KOPT-K1 (cell line): ENCODE data around the gene FAM20C.

Experiments used
- H3K27ac ChIP-seq: fragments of 200-600 bp; sonication (generic); 2 replicates; pipeline ENCODE4 v1.5.1; 2016; ENCODE audit warnings: antibody characterized with exemption, mild to moderate bottlenecking, low read depth, low read length; ENCODE audit not compliant: poor library complexity, severe bottlenecking
- H3K36me3 ChIP-seq: fragments of 200-600 bp; sonication (generic); 2 replicates; pipeline ENCODE4 v1.5.1; 2017; ENCODE audit warnings: antibody characterized with exemption, mild to moderate bottlenecking, low read length, moderate library complexity; ENCODE audit not compliant: insufficient read depth
- H3K9me3 ChIP-seq: fragments of 200-600 bp; sonication (generic); 2 replicates; pipeline ENCODE4 v1.5.1; 2017; ENCODE audit warnings: antibody characterized with exemption, low read length, mild to moderate bottlenecking; ENCODE audit not compliant: insufficient read depth, poor library complexity, severe bottlenecking

Gene FAM20C

DNA sequence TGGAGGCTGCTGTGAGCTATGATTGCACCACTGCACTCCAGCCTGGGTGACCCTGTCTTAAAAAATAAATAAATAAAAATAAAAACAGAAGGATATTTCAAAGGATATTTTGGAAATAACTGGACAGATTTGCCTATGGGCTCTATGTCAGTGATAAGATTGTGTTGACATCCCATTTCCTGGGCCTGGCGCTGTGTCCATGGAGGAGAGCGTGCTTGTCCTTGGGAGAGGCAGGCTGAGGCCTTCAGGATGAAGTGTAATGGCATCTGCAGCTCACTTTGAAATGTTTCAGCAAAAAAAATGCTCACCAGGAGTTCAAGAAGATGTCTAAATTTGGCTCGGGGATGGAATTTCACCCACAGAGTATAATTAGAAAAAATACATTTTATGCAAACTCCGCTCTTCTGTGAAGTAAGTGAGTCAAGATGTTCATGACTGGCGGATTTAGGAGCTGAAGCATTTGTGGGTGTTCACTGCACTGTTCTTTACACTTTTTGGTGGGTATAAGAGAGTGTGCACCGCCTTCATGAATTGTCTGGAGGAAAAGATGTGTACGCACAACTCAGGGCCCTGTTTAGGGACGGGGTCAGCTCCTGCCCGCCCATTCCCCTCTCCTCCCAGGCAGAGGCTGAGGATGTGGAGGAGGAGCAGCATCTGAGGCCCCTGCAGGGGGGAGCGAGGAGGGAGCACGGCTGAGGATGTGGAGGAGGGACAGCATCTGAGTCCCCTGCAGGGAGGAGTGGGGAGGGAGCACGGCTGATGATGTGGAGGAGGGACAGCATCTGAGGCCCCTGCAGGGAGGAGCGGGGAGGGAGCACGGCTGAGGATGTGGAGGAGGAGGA is 79.1 kb downstream of the FAM20C start:
- no peak overlapping the region for H3K27ac ChIP-seq
- peaks cover 32% of the 10 kb centered on the region for H3K9me3 ChIP-seq
- no peaks in the 10 kb centered on the region for H3K36me3 ChIP-seq

DNA sequence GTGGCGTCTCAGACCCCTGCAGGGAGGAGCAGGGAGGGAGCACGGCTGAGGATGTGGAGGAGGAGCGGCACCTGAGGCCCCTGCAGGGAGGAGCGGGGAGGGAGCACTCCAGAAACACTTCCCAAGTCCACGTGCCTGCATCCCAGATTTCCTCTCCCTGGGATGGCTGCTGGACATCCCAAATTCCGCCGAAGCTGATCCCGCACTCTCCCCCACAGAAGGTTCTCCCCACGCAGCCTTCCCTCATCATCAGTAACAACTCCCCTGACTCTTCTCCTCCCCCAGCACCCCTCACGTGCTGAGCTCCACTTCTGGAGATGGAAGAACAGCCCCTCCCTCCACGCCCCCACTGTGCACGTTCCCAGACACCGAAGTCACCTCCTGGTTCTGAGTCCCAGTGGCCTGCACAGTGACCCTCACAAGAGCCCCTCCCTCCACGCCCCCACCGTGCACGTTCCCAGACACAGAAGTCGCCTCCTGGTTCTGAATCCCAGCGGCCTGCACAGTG is 79.8 kb downstream of the FAM20C start:
- Histone ChIP-seq H3K27ac (no peak overlapping the region), H3K36me3 (no peaks in the 10 kb centered on the region), H3K9me3 (peaks cover 39% of the 10 kb centered on the region)

- Histone ChIP-seq H3K36me3 (no peaks in the 10 kb centered on the region), H3K27ac (no peak overlapping the region), H3K9me3 (peaks cover 44% of the 10 kb centered on the region)
These were observed 80.3 kb downstream of the FAM20C start for GRCh38 chr7:272631-273030.

DNA sequence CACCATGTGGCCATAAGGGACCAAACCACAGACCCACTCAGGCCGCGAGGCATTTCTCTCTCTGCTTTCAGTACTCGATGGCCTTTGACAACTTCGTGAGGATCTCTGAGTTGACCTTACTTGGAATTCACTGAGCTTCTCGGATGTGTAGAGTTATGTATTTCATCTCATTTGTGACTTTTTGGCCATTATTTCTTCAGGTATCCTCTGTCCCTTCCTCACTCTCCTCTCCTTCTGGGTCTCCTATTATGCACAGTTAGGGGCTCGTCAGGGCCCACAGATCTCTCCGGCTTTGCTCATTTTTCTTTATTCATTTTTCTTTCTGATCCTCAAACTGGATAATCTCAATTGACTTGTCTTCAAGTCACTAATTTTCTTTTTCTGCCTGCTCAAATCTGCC is 81.0 kb downstream of the FAM20C start:
- H3K36me3 ChIP-seq: no peaks in the 10 kb centered on the region
- H3K27ac ChIP-seq: no peak overlapping the region
- H3K9me3 ChIP-seq: peaks cover 49% of the 10 kb centered on the region

- H3K27ac ChIP-seq: no peak overlapping the region
- no peaks in the 10 kb centered on the region for H3K36me3 ChIP-seq
- peaks cover 49% of the 10 kb centered on the region for H3K9me3 ChIP-seq
These were observed 81.9 kb downstream of the FAM20C start for GRCh38 chr7:274266-274665.

- no peak overlapping the region for H3K27ac ChIP-seq
- H3K9me3 ChIP-seq: peaks cover 49% of the 10 kb centered on the region
- no peaks in the 10 kb centered on the region for H3K36me3 ChIP-seq
These were observed 84.0 kb downstream of the FAM20C start for GRCh38 chr7:276230-276835.

GRCh38 chr7:277228-277627 is 84.9 kb downstream of the FAM20C start:
- H3K27ac ChIP-seq: no peak overlapping the region

GRCh38 chr7:278081-278480 is 85.7 kb downstream of the FAM20C start:
- H3K9me3 ChIP-seq: peaks cover 48% of the 10 kb centered on the region
- no peak overlapping the region for H3K27ac ChIP-seq

More at GRCh38 chr7:277228-277627, 84.9 kb downstream of the FAM20C start:
- no peaks in the 10 kb centered on the region for H3K36me3 ChIP-seq
- peaks cover 49% of the 10 kb centered on the region for H3K9me3 ChIP-seq

GRCh38 chr7:279821-280220 is 87.5 kb downstream of the FAM20C start:
- no peaks in the 10 kb centered on the region for H3K36me3 ChIP-seq

More at GRCh38 chr7:278081-278480, 85.7 kb downstream of the FAM20C start:
- no peaks in the 10 kb centered on the region for H3K36me3 ChIP-seq

DNA sequence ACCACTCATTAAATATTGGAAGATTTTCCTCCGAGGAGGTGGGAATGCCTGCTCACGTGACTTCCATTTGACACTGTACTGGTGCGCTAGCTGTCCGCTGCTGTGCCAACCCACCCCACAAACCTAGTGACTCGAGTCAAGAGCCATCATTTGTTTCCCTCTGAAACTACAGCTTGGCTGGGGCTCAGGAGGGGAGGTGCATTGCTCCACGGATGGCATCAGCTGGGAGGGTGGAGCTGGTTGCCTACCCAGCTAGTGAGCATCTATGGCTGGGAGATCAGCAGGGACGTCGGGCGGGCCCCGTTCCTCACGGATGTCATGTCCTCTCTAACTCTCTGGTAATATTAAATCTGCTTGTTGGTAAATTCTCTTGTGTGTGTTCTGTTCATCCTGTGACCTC is 88.1 kb downstream of the FAM20C start:
- H3K9me3 ChIP-seq: peaks cover 27% of the 10 kb centered on the region
- H3K36me3 ChIP-seq: no peaks in the 10 kb centered on the region
- H3K27ac ChIP-seq: no peak overlapping the region

More at GRCh38 chr7:279821-280220, 87.5 kb downstream of the FAM20C start:
- H3K9me3 ChIP-seq: peaks cover 33% of the 10 kb centered on the region
- no peak overlapping the region for H3K27ac ChIP-seq

DNA sequence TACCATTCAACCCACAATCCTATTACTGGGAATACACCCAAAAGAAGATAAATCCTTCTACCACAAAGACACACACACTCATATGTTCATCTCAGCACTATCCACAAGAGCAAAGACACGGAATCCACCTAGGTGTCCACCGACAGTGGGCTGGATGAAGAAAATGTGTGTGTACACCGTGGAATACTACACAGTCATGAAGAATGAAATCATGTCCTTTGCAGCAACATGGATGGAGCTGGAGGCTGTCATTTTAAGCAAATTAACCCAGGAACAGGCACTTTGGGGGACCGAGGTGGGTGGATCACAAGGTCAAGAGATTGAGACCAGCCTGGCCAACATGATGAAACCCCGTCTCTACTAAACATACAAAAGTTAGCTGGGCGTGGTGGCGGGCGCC is 89.3 kb downstream of the FAM20C start:
- peaks cover 16% of the 10 kb centered on the region for H3K9me3 ChIP-seq
- H3K36me3 ChIP-seq: no peaks in the 10 kb centered on the region
- H3K27ac ChIP-seq: no peak overlapping the region

DNA sequence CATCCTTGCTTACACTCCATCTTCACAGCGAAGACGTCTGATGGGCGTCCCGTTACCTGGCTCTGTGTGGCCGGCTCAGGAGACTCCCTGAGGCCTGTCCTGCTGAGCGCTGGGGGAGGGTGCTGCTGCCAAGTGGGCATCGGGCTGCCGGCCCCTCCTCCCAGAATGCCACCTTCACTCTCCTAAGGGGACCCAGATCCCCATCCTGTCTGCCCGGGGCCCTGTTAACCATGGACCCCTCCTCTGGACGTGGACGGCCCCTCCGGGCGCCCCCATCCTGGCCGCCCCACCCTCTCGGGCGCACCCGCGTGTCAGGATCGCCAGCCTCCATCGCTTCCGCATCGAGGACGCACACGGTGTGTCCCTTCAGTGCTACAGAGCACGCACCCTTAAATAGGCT is 90.2 kb downstream of the FAM20C start:
- peaks cover 6% of the 10 kb centered on the region for H3K9me3 ChIP-seq
- H3K36me3 ChIP-seq: no peaks in the 10 kb centered on the region
- no peak overlapping the region for H3K27ac ChIP-seq

DNA sequence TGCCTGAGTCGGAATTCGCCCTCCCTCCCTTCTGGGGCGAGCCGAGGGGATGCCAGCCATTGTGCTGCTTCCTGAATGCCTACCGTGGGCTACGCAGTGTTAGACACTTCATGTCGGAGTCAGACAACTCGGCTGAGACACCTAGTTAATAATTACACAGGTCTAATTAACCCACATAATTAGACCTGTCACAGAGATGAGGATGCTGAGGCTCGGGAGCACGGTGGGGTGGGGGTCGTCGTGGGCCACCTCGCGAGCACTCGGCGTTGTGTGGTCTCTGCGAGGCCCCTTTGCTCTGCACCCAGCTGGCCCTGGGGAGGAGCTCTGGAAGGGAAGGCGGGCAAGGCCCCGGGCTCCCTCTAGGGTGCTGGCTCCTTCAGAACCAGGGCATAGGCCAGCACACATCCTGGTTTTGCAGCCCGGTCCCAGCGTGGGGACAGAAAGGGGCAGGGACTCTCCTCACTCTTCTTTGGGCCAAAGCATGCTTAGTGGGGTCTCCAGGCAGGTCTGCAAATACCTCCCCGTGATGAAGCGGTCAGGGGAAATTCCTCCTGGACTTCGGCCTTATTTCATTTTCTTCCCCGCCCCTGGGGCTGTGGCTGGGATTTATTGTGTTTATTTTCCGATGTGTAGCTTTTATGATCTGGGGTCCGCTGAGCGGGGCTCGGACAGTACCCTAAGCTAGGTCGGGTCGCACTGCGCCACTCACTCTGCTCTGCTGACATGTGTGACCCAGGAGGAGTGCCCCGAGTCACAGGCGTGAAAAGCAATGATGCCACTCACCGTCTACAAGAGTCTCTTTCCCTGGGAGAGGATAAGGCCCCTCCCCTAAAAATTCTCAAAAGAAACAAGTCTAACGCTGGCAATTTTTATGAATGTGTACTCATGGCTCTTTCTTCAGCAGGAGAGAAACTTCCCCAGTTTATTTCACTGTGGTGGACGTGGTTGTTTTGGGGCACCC is 92.7 kb downstream of the FAM20C start:
- H3K36me3 ChIP-seq: no peaks in the 10 kb centered on the region
- no peaks in the 10 kb centered on the region for H3K9me3 ChIP-seq

DNA sequence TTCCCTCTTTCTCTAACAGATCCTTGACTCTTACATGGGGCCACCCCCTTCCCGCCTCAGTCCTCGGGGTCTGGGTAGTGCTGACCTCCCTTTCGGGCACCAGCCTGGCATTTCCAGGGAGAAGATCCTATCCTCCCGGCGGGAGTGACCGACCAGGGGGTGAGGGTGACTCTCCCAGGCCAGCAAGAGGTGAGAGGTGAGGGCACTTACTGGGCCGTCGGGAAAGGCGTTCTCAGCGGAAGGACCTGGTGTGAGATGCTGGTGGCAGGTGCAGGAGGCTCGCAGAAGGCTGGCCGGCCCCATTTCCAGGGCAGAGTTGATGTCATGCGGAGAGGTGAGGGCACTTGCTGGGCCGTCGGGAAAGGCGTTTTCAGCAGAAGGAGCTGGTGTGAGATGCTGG is 93.4 kb downstream of the FAM20C start:
- H3K36me3 ChIP-seq: no peaks in the 10 kb centered on the region
- H3K9me3 ChIP-seq: no peaks in the 10 kb centered on the region
- H3K27ac ChIP-seq: no peak overlapping the region

More for the DNA sequence above, 92.7 kb downstream of the FAM20C start:
- H3K27ac ChIP-seq: no peak overlapping the region

DNA sequence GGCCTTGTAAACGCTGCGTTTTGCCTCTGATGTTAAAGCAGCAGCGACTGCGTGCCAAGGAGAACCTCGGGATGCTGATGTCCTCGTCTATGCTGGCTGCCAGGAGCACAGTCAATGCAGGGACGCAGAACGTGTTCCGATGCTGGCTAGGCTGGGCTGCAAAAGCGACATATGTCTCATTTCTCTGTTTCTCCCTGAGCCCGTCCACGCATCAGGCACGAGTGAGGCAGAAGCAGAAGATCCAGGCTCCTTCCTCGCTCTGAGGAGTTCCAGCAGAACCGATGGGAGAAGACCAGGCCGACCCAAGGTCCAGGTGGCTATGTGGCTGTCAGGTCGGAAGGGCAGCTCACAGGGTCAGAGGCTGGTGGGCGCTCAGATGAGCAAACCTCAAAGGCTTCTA is 93.9 kb downstream of the FAM20C start:
- Histone ChIP-seq H3K9me3 (no peaks in the 10 kb centered on the region), H3K36me3 (no peaks in the 10 kb centered on the region), H3K27ac (no peak overlapping the region)
